ENCODE results near the gene ANTXR1. TPM values are rescaled to one million over a fixed set of nuclear protein-coding genes. Genes with fewer than 3 reads are reported as not detected.
"Not testable (repeated sequence)": the region's sequence is repeated elsewhere in the genome, so short reads cannot be mapped to it uniquely, and the experiment has no call there.

ANTXR1 gene
- total and polyA plus RNA-seq, 2 donors (not counting 1 experiment from before 2014, with no cell fraction given), result 44.6 to 101 TPM

DNA sequence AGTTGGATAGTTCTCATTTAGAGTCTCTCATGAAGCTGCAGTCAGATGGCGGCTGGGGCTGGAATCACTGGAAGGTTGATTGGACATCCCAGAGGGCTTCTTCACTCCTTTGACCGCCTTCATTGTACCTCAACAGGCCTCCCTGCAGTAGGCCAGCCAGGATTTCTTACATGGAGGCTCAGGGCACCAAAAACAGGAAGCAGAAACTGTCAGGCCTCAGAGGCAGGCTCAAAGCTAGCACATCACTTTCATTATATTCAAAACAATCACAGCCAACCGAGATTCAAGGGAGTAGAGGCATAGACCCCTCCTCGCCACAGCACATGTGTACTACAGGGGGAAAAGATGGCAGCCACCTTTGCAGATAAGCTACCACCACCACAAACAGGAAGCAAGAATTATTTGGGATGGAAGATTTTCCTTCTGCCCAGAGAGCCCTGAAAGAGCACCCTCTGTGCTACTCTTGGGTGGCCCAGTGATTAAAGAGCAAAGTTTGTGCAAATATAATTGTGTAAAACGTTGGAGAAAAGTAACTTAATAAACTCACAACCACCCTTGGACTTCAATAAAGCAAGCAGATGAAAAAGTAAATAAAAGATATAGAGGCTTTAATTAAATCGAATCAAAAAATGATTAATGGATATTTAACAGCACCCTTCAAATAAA is 218.8 kb downstream of the ANTXR1 start:
- H2AFZ ChIP-seq (ENCODE audit: low read length), result no peak overlapping the region
- H3K79me2 ChIP-seq (ENCODE audit: control insufficient read depth, insufficient read depth, low read length), result no peaks in the 10 kb centered on the region
- TF ChIP-seq, protein P1, sequence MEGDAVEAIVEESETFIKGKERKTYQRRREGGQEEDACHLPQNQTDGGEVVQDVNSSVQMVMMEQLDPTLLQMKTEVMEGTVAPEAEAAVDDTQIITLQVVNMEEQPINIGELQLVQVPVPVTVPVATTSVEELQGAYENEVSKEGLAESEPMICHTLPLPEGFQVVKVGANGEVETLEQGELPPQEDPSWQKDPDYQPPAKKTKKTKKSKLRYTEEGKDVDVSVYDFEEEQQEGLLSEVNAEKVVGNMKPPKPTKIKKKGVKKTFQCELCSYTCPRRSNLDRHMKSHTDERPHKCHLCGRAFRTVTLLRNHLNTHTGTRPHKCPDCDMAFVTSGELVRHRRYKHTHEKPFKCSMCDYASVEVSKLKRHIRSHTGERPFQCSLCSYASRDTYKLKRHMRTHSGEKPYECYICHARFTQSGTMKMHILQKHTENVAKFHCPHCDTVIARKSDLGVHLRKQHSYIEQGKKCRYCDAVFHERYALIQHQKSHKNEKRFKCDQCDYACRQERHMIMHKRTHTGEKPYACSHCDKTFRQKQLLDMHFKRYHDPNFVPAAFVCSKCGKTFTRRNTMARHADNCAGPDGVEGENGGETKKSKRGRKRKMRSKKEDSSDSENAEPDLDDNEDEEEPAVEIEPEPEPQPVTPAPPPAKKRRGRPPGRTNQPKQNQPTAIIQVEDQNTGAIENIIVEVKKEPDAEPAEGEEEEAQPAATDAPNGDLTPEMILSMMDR (conservative IDR thresholded peaks at IDR 0.05 in 1 of 2, IDR thresholded peaks at IDR 0.05 in 1 of 2; ENCODE audit: low read depth in 1 of 2, low read length in 2 of 2), result no peak
- no peak for TF ChIP-seq EZH2 (IDR thresholded peaks at IDR 0.05; ENCODE audit: low read length, missing control alignments)
- no peaks in the 10 kb centered on the region for H4K20me1 ChIP-seq (ENCODE audit: control insufficient read depth, extremely low read depth, insufficient read depth, low read length)
- H3K4me3 ChIP-seq (replicated peaks in 1 of 4; ENCODE audit: control extremely low read depth in 1 of 4, insufficient read depth in 1 of 4, low read depth in 3 of 4, low read length in 4 of 4), result no peak overlapping the region
- no peaks in the 10 kb centered on the region for H3K36me3 ChIP-seq (ENCODE audit: control insufficient read depth, insufficient read depth, low read length)
- H3K9me3 ChIP-seq (ENCODE audit: control insufficient read depth, insufficient read depth, low read depth, low read length), result no peaks in the 10 kb centered on the region
- no peak overlapping the region for H3K4me2 ChIP-seq (ENCODE audit: extremely low read depth, insufficient read depth, low read length)
- no peak overlapping the region for H3K9ac ChIP-seq (ENCODE audit: insufficient read depth, low read length)
- H3K4me1 ChIP-seq (ENCODE audit: control insufficient read depth, extremely low read depth, insufficient read depth, low read length), result no peaks in the 10 kb centered on the region
- no peak overlapping the region for H3K27ac ChIP-seq (ENCODE audit: insufficient read depth, low read length)
- no peaks in the 10 kb centered on the region for H3K27me3 ChIP-seq (ENCODE audit: control insufficient read depth, insufficient read depth, low read length)
- DNase-seq (ENCODE audit: low read depth in 2 of 2), result no peak

DNA sequence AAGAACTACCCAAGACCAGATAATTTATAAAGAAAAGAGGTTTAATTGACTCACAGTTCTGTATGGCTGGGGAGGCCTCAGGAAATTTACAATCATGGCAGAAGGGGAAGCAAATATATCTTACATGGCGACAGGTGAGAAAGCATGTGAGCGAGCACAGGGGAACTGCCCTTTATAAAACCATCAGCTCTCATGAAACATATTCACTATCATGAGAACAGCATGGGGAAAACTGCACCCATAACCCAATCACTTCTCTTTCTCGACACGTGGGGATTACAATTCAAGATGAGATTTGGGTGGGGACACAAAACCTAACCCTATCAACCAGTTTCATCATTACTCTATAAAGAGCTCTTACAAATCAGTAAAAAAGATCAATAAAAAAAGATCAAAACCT is 222.9 kb downstream of the ANTXR1 start:
- H3K9me3 ChIP-seq (ENCODE audit: control insufficient read depth, insufficient read depth, low read depth, low read length); H3K36me3 ChIP-seq (ENCODE audit: control insufficient read depth, insufficient read depth, low read length); H3K4me3 ChIP-seq (replicated peaks in 1 of 4; ENCODE audit: control extremely low read depth in 1 of 4, insufficient read depth in 1 of 4, low read depth in 3 of 4, low read length in 4 of 4); H3K79me2 ChIP-seq (ENCODE audit: control insufficient read depth, insufficient read depth, low read length); H3K27ac ChIP-seq (ENCODE audit: insufficient read depth, low read length); H3K4me2 ChIP-seq (ENCODE audit: extremely low read depth, insufficient read depth, low read length); H3K9ac ChIP-seq (ENCODE audit: insufficient read depth, low read length); DNase-seq (ENCODE audit: low read depth in 2 of 2); H3K27me3 ChIP-seq (ENCODE audit: control insufficient read depth, insufficient read depth, low read length); H4K20me1 ChIP-seq (ENCODE audit: control insufficient read depth, extremely low read depth, insufficient read depth, low read length); H2AFZ ChIP-seq (ENCODE audit: low read length): not testable (repeated sequence)
- H3K4me1 ChIP-seq (ENCODE audit: control insufficient read depth, extremely low read depth, insufficient read depth, low read length), result peaks cover 10% of the 10 kb centered on the region

DNA sequence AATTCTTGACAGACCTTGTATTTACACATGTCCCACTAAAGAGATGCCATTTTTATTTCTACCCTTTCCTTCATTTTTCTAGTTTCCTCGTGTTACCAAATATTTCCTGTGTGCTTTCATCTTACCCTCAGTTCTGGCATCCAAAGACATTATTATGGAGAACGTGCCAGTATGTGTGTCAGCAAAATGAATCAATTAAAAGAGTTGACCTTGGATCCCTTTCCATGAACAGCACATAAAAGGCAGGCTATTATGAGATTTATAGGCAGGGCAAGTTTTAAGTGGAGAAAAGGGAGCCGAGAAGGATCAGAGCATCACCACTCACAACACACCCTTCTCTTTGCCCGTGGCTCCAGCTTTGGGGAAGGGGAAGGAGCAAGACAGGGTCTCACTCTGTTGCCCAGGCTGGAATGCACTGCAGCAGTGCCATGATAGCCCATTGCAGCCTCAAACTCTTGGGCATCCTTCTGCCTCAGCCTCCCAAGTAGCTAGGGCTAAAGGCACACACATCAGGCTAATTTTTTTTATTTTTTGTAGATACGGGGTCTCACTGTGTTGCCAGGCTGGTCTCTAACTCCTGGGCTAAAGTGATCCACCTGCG is 224.2 kb downstream of the ANTXR1 start:
- Histone ChIP-seq H4K20me1 (ENCODE audit: control insufficient read depth, extremely low read depth, insufficient read depth, low read length) (no peaks in the 10 kb centered on the region), H3K27me3 (ENCODE audit: control insufficient read depth, insufficient read depth, low read length) (no peaks in the 10 kb centered on the region), H3K4me2 (ENCODE audit: extremely low read depth, insufficient read depth, low read length) (no peak overlapping the region), H3K4me3 (replicated peaks in 1 of 4; ENCODE audit: control extremely low read depth in 1 of 4, insufficient read depth in 1 of 4, low read depth in 3 of 4, low read length in 4 of 4) (no peak overlapping the region), H3K4me1 (ENCODE audit: control insufficient read depth, extremely low read depth, insufficient read depth, low read length) (peaks cover 16% of the 10 kb centered on the region), H3K9me3 (ENCODE audit: control insufficient read depth, insufficient read depth, low read depth, low read length) (no peaks in the 10 kb centered on the region), H3K9ac (ENCODE audit: insufficient read depth, low read length) (no peak overlapping the region), H3K79me2 (ENCODE audit: control insufficient read depth, insufficient read depth, low read length) (no peaks in the 10 kb centered on the region), H2AFZ (ENCODE audit: low read length) (no peak overlapping the region), H3K27ac (ENCODE audit: insufficient read depth, low read length) (no peak overlapping the region), H3K36me3 (ENCODE audit: control insufficient read depth, insufficient read depth, low read length) (no peaks in the 10 kb centered on the region)
- no peak for DNase-seq (ENCODE audit: low read depth in 2 of 2)
- TF ChIP-seq, protein P1 (conservative IDR thresholded peaks at IDR 0.05 in 1 of 2, IDR thresholded peaks at IDR 0.05 in 1 of 2; ENCODE audit: low read depth in 1 of 2, low read length in 2 of 2), result no peak
- TF ChIP-seq EZH2 (IDR thresholded peaks at IDR 0.05; ENCODE audit: low read length, missing control alignments), result no peak
